ENCODE data around the gene ZNF354C.

Gene ZNF354C

GRCh38 chr5:179113945-179114641, 53.9 kb downstream of the ZNF354C start:
- DNase-seq (ENCODE audit: low read depth in 3 of 3, low spot score in 1 of 3) = no peak

- DNase-seq (ENCODE audit: low read depth in 3 of 3, low spot score in 1 of 3) = no peak
Measured at GRCh38 chr5:179114756-179115155, 54.6 kb downstream of the ZNF354C start.

GRCh38 chr5:179115307-179115706, 55.1 kb downstream of the ZNF354C start:
- no peak for DNase-seq (ENCODE audit: low read depth in 3 of 3, low spot score in 1 of 3)

GRCh38 chr5:179115845-179116524, 55.8 kb downstream of the ZNF354C start:
- no peak for DNase-seq (ENCODE audit: low read depth in 3 of 3, low spot score in 1 of 3)

GRCh38 chr5:179118338-179118737, 58.2 kb downstream of the ZNF354C start:
- no peak for DNase-seq (ENCODE audit: low read depth in 3 of 3, low spot score in 1 of 3)

- DNase-seq (ENCODE audit: low read depth in 3 of 3, low spot score in 1 of 3) = no peak
Measured at GRCh38 chr5:179118756-179119414, 58.7 kb downstream of the ZNF354C start.

GRCh38 chr5:179119415-179120170, 59.4 kb downstream of the ZNF354C start:
- no peak for DNase-seq (ENCODE audit: low read depth in 3 of 3, low spot score in 1 of 3)

GRCh38 chr5:179120421-179120861, 60.3 kb downstream of the ZNF354C start:
- DNase-seq (ENCODE audit: low read depth in 3 of 3, low spot score in 1 of 3) = no peak

- no peak for DNase-seq (ENCODE audit: low read depth in 3 of 3, low spot score in 1 of 3)
Measured at GRCh38 chr5:179120951-179121666, 60.9 kb downstream of the ZNF354C start.

GRCh38 chr5:179121667-179122111, 61.5 kb downstream of the ZNF354C start:
- no peak for DNase-seq (ENCODE audit: low read depth in 3 of 3, low spot score in 1 of 3)

- DNase-seq (ENCODE audit: low read depth in 3 of 3, low spot score in 1 of 3) = no peak
Measured at GRCh38 chr5:179122411-179123108, 62.4 kb downstream of the ZNF354C start.

- no peak for DNase-seq (ENCODE audit: low read depth in 3 of 3, low spot score in 1 of 3)
Measured at GRCh38 chr5:179123109-179123426, 62.9 kb downstream of the ZNF354C start.

GRCh38 chr5:179123491-179124272, 63.5 kb downstream of the ZNF354C start:
- DNase-seq (ENCODE audit: low read depth in 3 of 3, low spot score in 1 of 3) = no peak

GRCh38 chr5:179124273-179124852, 64.2 kb downstream of the ZNF354C start:
- DNase-seq (ENCODE audit: low read depth in 3 of 3, low spot score in 1 of 3) = no peak

GRCh38 chr5:179124853-179125788, 64.9 kb downstream of the ZNF354C start:
- no peak for DNase-seq (ENCODE audit: low read depth in 3 of 3, low spot score in 1 of 3)

- no peak for DNase-seq (ENCODE audit: low read depth in 3 of 3, low spot score in 1 of 3)
Measured at GRCh38 chr5:179125789-179126505, 65.8 kb downstream of the ZNF354C start.

GRCh38 chr5:179126506-179126991, 66.4 kb downstream of the ZNF354C start:
- DNase-seq (ENCODE audit: low read depth in 3 of 3, low spot score in 1 of 3) = no peak
